ENCODE measurements around the gene TNFAIP6. TPM values are rescaled to one million over a fixed set of nuclear protein-coding genes. Genes with fewer than 3 reads are reported as not detected.
"Not testable (repeated sequence)": the region's sequence is repeated elsewhere in the genome, so short reads cannot be mapped to it uniquely, and the experiment has no call there.

TNFAIP6 gene
- total and polyA plus RNA-seq, 10 of the 15 experiments (the other 5 are each of a cell fraction or from before 2014, with no cell fraction given): 0.68 to 5.7 (median 1.3) TPM

DNA sequence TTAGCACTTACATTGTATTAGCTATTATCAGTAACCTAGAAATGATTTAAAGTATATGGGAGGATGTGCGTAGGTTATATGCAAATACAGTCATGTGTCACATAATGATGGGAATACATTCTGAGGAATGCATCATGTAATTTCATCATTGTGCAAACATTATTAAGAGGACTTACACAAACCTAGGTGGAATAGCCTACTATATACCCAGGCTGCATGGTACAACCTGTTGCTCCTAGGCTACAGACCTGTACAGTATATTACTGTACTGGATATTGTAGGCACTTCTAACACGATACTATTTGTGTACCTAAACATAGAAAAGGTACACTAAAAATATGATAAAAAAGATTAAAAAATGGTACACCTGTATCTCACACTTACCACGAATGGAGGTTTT, 60.3 kb downstream of the TNFAIP6 start:
- peaks cover 11% of the 10 kb centered on the region for H3K79me2 ChIP-seq (ENCODE audit: control insufficient read depth, insufficient read depth, low read length)
- intact Hi-C loops (cut with micrococcal nuclease; ENCODE audit: unreplicated experiment) (no loop called here), in situ Hi-C loops (cut with MboI) (loop anchor here (25.0 kb wide), 2 partner anchors 130 to 1830 kb away; partner anchors contain the start of genes MMADHC and NMI)
- no peaks in the 10 kb centered on the region for H3K9me3 ChIP-seq (replicated peaks; ENCODE audit: control insufficient read depth, insufficient read depth, low read length)
- no peak for FAIRE-seq
- ChIA-PET POLR2A (no interaction called here), CTCF (no interaction called here), RAD21 (ENCODE audit: unreplicated experiment) (no interaction called here), SMC1A (ENCODE audit: uncharacterized antibody, unreplicated experiment) (interaction anchor here (1.3 kb wide), 1 partner anchor 9 kb away, joined by 3 read pairs; no protein-coding TSS in a partner anchor)
- H4K20me1 ChIP-seq (ENCODE audit: control insufficient read depth, insufficient read depth): no peaks in the 10 kb centered on the region
- no TSS peak for BruUV-seq (replicated peaks)
- no peak overlapping the region for H3K27ac ChIP-seq (ENCODE audit: control insufficient read depth, insufficient read depth)
- H3K4me3 ChIP-seq: no peak overlapping the region
- H3K27me3 ChIP-seq (replicated peaks in 1 of 2; ENCODE audit: control insufficient read depth in 2 of 2, insufficient read depth in 2 of 2, low read length in 1 of 2): no peaks in the 10 kb centered on the region
- H3K4me2 ChIP-seq (ENCODE audit: control insufficient read depth, insufficient read depth): no peak overlapping the region
- no peak for DNase-seq (ENCODE audit: low read depth, low spot score)
- H2AFZ ChIP-seq (ENCODE audit: control insufficient read depth, low read depth, low read length): no peak overlapping the region
- 82% methylated on average over 3 of the region's 3 CpGs for WGBS (ENCODE audit: insufficient coverage, insufficient replicate concordance, low lambda C conversion rate, missing lambda C conversion rate)
- ATAC-seq: no peak
- peaks cover 6 to 36% of the 10 kb centered on the region in 2 experiments for H3K36me3 ChIP-seq (ENCODE audit: control insufficient read depth in 2 of 2, insufficient read depth in 2 of 2, low read length in 1 of 2)
- no peaks in the 10 kb centered on the region for H3K4me1 ChIP-seq (ENCODE audit: control insufficient read depth, insufficient read depth, low read length)
- no peak for TF ChIP-seq STAT3 (IDR thresholded peaks at IDR 0.05; ENCODE audit: low read depth, low read length)
- TF ChIP-seq, protein P1, sequence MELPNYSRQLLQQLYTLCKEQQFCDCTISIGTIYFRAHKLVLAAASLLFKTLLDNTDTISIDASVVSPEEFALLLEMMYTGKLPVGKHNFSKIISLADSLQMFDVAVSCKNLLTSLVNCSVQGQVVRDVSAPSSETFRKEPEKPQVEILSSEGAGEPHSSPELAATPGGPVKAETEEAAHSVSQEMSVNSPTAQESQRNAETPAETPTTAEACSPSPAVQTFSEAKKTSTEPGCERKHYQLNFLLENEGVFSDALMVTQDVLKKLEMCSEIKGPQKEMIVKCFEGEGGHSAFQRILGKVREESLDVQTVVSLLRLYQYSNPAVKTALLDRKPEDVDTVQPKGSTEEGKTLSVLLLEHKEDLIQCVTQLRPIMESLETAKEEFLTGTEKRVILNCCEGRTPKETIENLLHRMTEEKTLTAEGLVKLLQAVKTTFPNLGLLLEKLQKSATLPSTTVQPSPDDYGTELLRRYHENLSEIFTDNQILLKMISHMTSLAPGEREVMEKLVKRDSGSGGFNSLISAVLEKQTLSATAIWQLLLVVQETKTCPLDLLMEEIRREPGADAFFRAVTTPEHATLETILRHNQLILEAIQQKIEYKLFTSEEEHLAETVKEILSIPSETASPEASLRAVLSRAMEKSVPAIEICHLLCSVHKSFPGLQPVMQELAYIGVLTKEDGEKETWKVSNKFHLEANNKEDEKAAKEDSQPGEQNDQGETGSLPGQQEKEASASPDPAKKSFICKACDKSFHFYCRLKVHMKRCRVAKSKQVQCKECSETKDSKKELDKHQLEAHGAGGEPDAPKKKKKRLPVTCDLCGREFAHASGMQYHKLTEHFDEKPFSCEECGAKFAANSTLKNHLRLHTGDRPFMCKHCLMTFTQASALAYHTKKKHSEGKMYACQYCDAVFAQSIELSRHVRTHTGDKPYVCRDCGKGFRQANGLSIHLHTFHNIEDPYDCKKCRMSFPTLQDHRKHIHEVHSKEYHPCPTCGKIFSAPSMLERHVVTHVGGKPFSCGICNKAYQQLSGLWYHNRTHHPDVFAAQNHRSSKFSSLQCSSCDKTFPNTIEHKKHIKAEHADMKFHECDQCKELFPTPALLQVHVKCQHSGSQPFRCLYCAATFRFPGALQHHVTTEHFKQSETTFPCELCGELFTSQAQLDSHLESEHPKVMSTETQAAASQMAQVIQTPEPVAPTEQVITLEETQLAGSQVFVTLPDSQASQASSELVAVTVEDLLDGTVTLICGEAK (IDR thresholded peaks at IDR 0.05; ENCODE audit: borderline replicate concordance): no peak
- no peak for TF ChIP-seq ASH2L (IDR thresholded peaks at IDR 0.05; ENCODE audit: borderline replicate concordance, low read depth)
- no peak for TF ChIP-seq ZSCAN29 (IDR thresholded peaks at IDR 0.05)
- TF ChIP-seq MXI1 (IDR thresholded peaks at IDR 0.05; ENCODE audit: low read depth, low read length): no peak
- no peak for TF ChIP-seq SIN3A (IDR thresholded peaks at IDR 0.05; ENCODE audit: low read depth, low read length)
- TF ChIP-seq TAF1 (IDR thresholded peaks at IDR 0.05; ENCODE audit: borderline replicate concordance, low read depth, low read length): no peak
- TF ChIP-seq NFIC (IDR thresholded peaks at IDR 0.05; ENCODE audit: low read depth, low read length): no peak
- TF ChIP-seq STAT1 (conservative IDR thresholded peaks at IDR 0.05): no peak
- H3K9ac ChIP-seq (ENCODE audit: control insufficient read depth, insufficient read depth, low read length): no peak overlapping the region

DNA sequence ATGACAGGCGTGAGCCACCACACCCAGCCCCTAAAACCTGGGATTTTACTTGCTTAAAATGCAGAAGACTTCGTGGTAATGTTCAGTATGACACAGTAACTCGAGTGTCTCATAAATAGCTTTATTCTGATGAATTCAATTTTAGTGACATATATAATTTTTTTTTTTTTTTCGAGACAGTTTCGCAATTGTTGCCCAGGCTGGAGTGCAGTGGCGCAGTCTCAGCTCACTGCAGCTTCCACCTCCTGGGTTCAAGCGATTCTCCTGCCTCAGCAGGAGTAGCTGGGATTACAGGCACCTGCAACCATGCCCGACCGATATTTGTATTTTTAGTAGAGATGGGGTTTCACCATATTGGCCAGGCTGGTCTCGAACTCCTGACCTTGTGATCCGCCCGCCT, 64.3 kb downstream of the TNFAIP6 start:
- WGBS (ENCODE audit: insufficient coverage, insufficient replicate concordance, low lambda C conversion rate, missing lambda C conversion rate): 85% methylated on average over 12 of the region's 12 CpGs
- DNase-seq (ENCODE audit: low read depth, low spot score); H3K4me3 ChIP-seq; H4K20me1 ChIP-seq (ENCODE audit: control insufficient read depth, insufficient read depth); H3K9me3 ChIP-seq (replicated peaks; ENCODE audit: control insufficient read depth, insufficient read depth, low read length); ATAC-seq; H2AFZ ChIP-seq (ENCODE audit: control insufficient read depth, low read depth, low read length); H3K9ac ChIP-seq (ENCODE audit: control insufficient read depth, insufficient read depth, low read length); BruUV-seq (replicated peaks); H3K4me2 ChIP-seq (ENCODE audit: control insufficient read depth, insufficient read depth); H3K4me1 ChIP-seq (ENCODE audit: control insufficient read depth, insufficient read depth, low read length); H3K27ac ChIP-seq (ENCODE audit: control insufficient read depth, insufficient read depth); FAIRE-seq; H3K27me3 ChIP-seq (replicated peaks in 1 of 2; ENCODE audit: control insufficient read depth in 2 of 2, insufficient read depth in 2 of 2, low read length in 1 of 2); intact Hi-C loops (cut with micrococcal nuclease; ENCODE audit: unreplicated experiment): not testable (repeated sequence)
- ChIA-PET SMC1A (ENCODE audit: uncharacterized antibody, unreplicated experiment) (interaction anchor here (0.7 kb wide), 1 partner anchor 465 kb away, joined by 3 read pairs; no protein-coding TSS in a partner anchor), CTCF (interaction anchor here (0.6 to 3.4 kb wide), 5 partner anchors 9 to 684 kb away, joined by 3 to 21 read pairs (median 3); partner anchors contain the start of gene NMI), RAD21 (ENCODE audit: unreplicated experiment) (interaction anchor here (1.2 kb wide), 1 partner anchor 15 kb away, joined by 5 read pairs; no protein-coding TSS in a partner anchor), POLR2A (interaction anchor here (0.6 to 0.9 kb wide), 2 partner anchors 8 to 158 kb away, joined by 3 to 9 read pairs; no protein-coding TSS in a partner anchor)
- in situ Hi-C loops (cut with MboI): loop anchor here (25.0 kb wide), 2 partner anchors 134 to 1834 kb away; partner anchors contain the start of genes MMADHC and NMI
- Histone ChIP-seq H3K36me3 (ENCODE audit: control insufficient read depth in 2 of 2, insufficient read depth in 2 of 2, low read length in 1 of 2) (peaks cover 6 to 23% of the 10 kb centered on the region in 2 experiments), H3K79me2 (ENCODE audit: control insufficient read depth, insufficient read depth, low read length) (peaks cover 12% of the 10 kb centered on the region)

Data from GM12878 (cell line).